ENCODE results near the gene ERVMER34-1. TPM values are rescaled to one million over a fixed set of nuclear protein-coding genes. Genes with fewer than 3 reads are reported as not detected.

Gene ERVMER34-1
- total RNA-seq, 1 experiment from 2014 or later = 85.6 TPM

DNA sequence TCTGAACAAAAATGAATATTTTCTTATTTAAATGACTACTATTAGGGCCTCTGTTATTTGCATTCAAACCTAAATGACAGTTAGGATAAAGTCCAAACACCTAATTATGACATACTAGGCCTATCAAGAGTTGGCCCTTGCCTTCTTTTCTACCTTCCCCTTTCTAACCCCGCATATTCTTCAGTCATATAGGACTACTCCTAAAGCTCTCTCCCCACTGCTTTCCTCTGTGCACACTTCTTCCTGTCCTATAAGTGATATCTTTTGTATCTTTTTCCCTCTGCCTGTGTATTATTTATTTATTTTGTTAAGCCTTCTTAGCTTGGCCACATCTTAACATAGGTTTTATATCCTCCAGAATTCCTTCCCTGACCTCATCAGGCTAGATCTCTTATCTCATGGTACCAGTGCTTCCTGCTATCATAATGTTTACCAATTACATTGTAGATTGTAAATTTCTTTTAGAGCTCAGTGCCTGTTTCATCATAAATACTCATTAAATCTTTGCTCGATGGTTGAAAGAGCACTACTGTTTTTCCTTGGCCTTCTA is 22.5 kb downstream of the ERVMER34-1 start:
- H3K9me3 Mint-ChIP-seq (ENCODE audit: unreplicated experiment) = no peaks in the 10 kb centered on the region
- Histone ChIP-seq H3K27me3 (replicated peaks; ENCODE audit: control insufficient read depth, insufficient read depth, low read length) (no peaks in the 10 kb centered on the region), H3K4me3 (ENCODE audit: low read depth, low read length) (no peak overlapping the region), H3K4me1 (peaks cover 19% of the 10 kb centered on the region), H3K36me3 (ENCODE audit: control insufficient read depth, insufficient read depth, low read length) (no peaks in the 10 kb centered on the region), H3K9me3 (no peaks in the 10 kb centered on the region; the same call in 1 of the 2 replicates)
- H3K27me3 Mint-ChIP-seq (ENCODE audit: insufficient read depth, unreplicated experiment) = no peaks in the 10 kb centered on the region
- CTCF ChIA-PET = no interaction called here
- POLR2A ChIA-PET = interaction anchor here (1.0 kb wide), 1 partner anchor 17 kb away, joined by 5 read pairs; no protein-coding TSS in a partner anchor
- H3K4me3 Mint-ChIP-seq (ENCODE audit: unreplicated experiment) = no peak overlapping the region
- intact Hi-C loops (cut with micrococcal nuclease; ENCODE audit: unreplicated experiment) = no loop called here
- TF ChIP-seq, protein P1, sequence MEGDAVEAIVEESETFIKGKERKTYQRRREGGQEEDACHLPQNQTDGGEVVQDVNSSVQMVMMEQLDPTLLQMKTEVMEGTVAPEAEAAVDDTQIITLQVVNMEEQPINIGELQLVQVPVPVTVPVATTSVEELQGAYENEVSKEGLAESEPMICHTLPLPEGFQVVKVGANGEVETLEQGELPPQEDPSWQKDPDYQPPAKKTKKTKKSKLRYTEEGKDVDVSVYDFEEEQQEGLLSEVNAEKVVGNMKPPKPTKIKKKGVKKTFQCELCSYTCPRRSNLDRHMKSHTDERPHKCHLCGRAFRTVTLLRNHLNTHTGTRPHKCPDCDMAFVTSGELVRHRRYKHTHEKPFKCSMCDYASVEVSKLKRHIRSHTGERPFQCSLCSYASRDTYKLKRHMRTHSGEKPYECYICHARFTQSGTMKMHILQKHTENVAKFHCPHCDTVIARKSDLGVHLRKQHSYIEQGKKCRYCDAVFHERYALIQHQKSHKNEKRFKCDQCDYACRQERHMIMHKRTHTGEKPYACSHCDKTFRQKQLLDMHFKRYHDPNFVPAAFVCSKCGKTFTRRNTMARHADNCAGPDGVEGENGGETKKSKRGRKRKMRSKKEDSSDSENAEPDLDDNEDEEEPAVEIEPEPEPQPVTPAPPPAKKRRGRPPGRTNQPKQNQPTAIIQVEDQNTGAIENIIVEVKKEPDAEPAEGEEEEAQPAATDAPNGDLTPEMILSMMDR (IDR thresholded peaks at IDR 0.05; ENCODE audit: insufficient read depth in 1 of 2, low read depth in 1 of 2, low read length in 1 of 2, severe bottlenecking in 1 of 2, unreplicated experiment in 1 of 2) = no peak
- H3K4me1 Mint-ChIP-seq (ENCODE audit: low read depth, unreplicated experiment) = peaks cover 13% of the 10 kb centered on the region
- no peaks in the 10 kb centered on the region for H3K36me3 Mint-ChIP-seq (ENCODE audit: insufficient read depth, unreplicated experiment)
- no peak for DNase-seq
- BruUV-seq (replicated peaks) = no TSS peak
- no peak overlapping the region for H3K27ac Mint-ChIP-seq (ENCODE audit: unreplicated experiment)

DNA sequence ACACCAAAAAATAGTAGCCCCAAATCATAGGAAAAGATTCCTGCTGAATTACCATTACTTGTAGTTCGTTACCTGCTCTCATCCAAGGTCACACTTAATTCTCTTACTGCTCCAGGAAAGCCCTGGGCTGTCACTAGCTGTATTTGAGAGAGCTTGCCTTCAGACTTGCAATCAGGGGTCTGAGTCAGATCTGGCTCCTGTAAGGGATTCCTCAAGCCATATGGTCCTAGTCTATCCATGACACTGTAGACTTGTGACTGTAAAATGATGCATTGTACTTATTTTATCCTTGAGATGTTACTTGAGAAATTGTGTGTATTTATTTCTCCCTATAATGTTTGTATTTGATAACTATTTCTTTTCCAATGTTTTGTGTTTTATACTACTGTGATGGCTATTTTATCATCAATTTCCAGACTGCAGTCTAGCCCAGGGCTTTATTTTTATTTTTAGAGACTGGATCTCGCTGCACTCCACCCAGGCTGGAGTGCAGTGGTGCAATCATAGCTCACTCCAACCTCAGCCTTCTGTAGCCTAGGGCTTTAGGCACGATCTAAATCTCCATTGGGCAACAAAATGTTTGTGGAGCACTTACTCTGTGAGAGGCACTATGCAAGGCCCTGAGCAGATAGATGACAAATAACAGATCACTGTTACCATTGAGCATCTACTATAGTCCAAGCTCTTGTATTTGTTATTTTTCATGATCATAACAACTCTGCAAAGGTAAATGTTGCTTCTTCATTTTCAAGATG is 24.2 kb downstream of the ERVMER34-1 start:
- H3K27me3 Mint-ChIP-seq (ENCODE audit: insufficient read depth, unreplicated experiment) = no peaks in the 10 kb centered on the region

More for the DNA sequence above, 24.2 kb downstream of the ERVMER34-1 start:
- intact Hi-C loops (cut with micrococcal nuclease; ENCODE audit: unreplicated experiment) = no loop called here
- Histone ChIP-seq H3K4me1 (peaks cover 22% of the 10 kb centered on the region), H3K4me3 (ENCODE audit: low read depth, low read length) (no peak overlapping the region), H3K9me3 (no peaks in the 10 kb centered on the region; the same call in 1 of the 2 replicates), H3K27me3 (replicated peaks; ENCODE audit: control insufficient read depth, insufficient read depth, low read length) (no peaks in the 10 kb centered on the region), H3K36me3 (ENCODE audit: control insufficient read depth, insufficient read depth, low read length) (no peaks in the 10 kb centered on the region)
- Mint-ChIP-seq H3K27ac (ENCODE audit: unreplicated experiment) (no peak overlapping the region), H3K4me1 (ENCODE audit: low read depth, unreplicated experiment) (peaks cover 20% of the 10 kb centered on the region), H3K9me3 (ENCODE audit: unreplicated experiment) (no peaks in the 10 kb centered on the region), H3K4me3 (ENCODE audit: unreplicated experiment) (no peak overlapping the region), H3K36me3 (ENCODE audit: insufficient read depth, unreplicated experiment) (peaks cover 5% of the 10 kb centered on the region)
- TF ChIP-seq, protein P1 (IDR thresholded peaks at IDR 0.05; ENCODE audit: insufficient read depth in 1 of 2, low read depth in 1 of 2, low read length in 1 of 2, severe bottlenecking in 1 of 2, unreplicated experiment in 1 of 2) = no peak
- ChIA-PET CTCF (no interaction called here), POLR2A (interaction anchor here (1.5 kb wide), 1 partner anchor 15 kb away, joined by 3 read pairs; no protein-coding TSS in a partner anchor)
- no TSS peak for BruUV-seq (replicated peaks)
- no peak for DNase-seq
